Activated CD4-positive, alpha-beta memory T cell treated with anti-CD3 and anti-CD28 coated beads for 36 hours (primary cell): ENCODE measurements around the gene NECTIN1. TPM values are rescaled to one million over a fixed set of nuclear protein-coding genes. Genes with fewer than 3 reads are reported as not detected.
A peak's percentile ranks its signal among the peaks of the same experiment; 100 is the strongest.

Experiments used
- CTCF ChIA-PET: fragments of 350-600 bp; sonication (Branson Sonifier 250); formaldehyde crosslinking; loops from one replicate; lab custom pipeline; 2021; ENCODE audit warnings: antibody characterized with exemption, inconsistent platforms; lab: Charles Lee
- POLR2A ChIA-PET: fragments of 350-600 bp; sonication (Branson Sonifier 250); formaldehyde crosslinking; loops from one replicate; lab custom pipeline; 2021; ENCODE audit warnings: antibody characterized with exemption; lab: Charles Lee
- DNase-seq: peaks from one replicate; pipeline ENCODE4 v3.0.0-alpha.2; 2020
- H3K27ac Mint-ChIP-seq: one replicate; pipeline ENCODE4 v1.8.0; 2021; ENCODE audit warnings: mixed read lengths
- H3K27me3 Mint-ChIP-seq: one replicate; pipeline ENCODE4 v1.8.0; 2021; ENCODE audit warnings: mixed read lengths
- H3K36me3 Mint-ChIP-seq: one replicate; pipeline ENCODE4 v1.8.0; 2021; ENCODE audit warnings: mixed read lengths
- H3K4me1 Mint-ChIP-seq: one replicate; pipeline ENCODE4 v1.8.0; 2021; ENCODE audit warnings: low read depth, mixed read lengths
- H3K4me3 Mint-ChIP-seq: one replicate; pipeline ENCODE4 v1.8.0; 2021; ENCODE audit warnings: mild to moderate bottlenecking, mixed read lengths
- H3K9me3 Mint-ChIP-seq: one replicate; pipeline ENCODE4 v1.8.0; 2021; ENCODE audit warnings: mixed read lengths
- intact Hi-C: fragments of 100-400 bp; cut with micrococcal nuclease; formaldehyde crosslinking; loops from one replicate; pipeline ENCODE4 v1.15.1; 2023
- total RNA-seq, 2 experiments: library from RNA; stranded (reverse); gene quantifications; one replicate each; pipeline ENCODE4 v1.2.3, GENCODE V29; 2021

Gene NECTIN1
- total RNA-seq, 2 experiments from 2014 or later, result 2.0 to 2.4 TPM

GRCh38 chr11:119739975-119740374 is 11.0 kb upstream of the NECTIN1 start:
- H3K27me3 Mint-ChIP-seq, result peaks cover 44% of the 10 kb centered on the region
- no peak for DNase-seq
- peaks cover 9% of the 10 kb centered on the region for H3K4me1 Mint-ChIP-seq
- no peaks in the 10 kb centered on the region for H3K9me3 Mint-ChIP-seq
- CTCF ChIA-PET, result interaction anchor here (1.3 to 2.7 kb wide), 3 partner anchors 11 to 98 kb away, joined by 4 to 22 read pairs (median 9); partner anchors contain the start of gene NECTIN1
- POLR2A ChIA-PET, result no interaction called here
- H3K36me3 Mint-ChIP-seq, result no peaks in the 10 kb centered on the region
- intact Hi-C loops, result loop anchor here (2.0 kb wide), 1 partner anchor 73 kb away; no protein-coding TSS in a partner anchor
- no peak overlapping the region for H3K27ac Mint-ChIP-seq
- H3K4me3 Mint-ChIP-seq, result no peak overlapping the region

GRCh38 chr11:119739021-119739703 is 10.2 kb upstream of the NECTIN1 start:
- H3K27ac Mint-ChIP-seq, result no peak overlapping the region
- peaks cover 37% of the 10 kb centered on the region for H3K27me3 Mint-ChIP-seq
- CTCF ChIA-PET, result interaction anchor here (1.3 to 2.7 kb wide), 3 partner anchors 10 to 370 kb away, joined by 3 to 22 read pairs (median 9); partner anchors contain the start of gene NECTIN1
- DNase-seq, result no peak
- intact Hi-C loops, result no loop called here
- no peaks in the 10 kb centered on the region for H3K36me3 Mint-ChIP-seq
- no peaks in the 10 kb centered on the region for H3K9me3 Mint-ChIP-seq
- H3K4me1 Mint-ChIP-seq, result peaks cover 9% of the 10 kb centered on the region
- POLR2A ChIA-PET, result no interaction called here
- no peak overlapping the region for H3K4me3 Mint-ChIP-seq

- Mint-ChIP-seq H3K27ac (no peak overlapping the region), H3K9me3 (no peaks in the 10 kb centered on the region), H3K4me1 (peaks cover 9% of the 10 kb centered on the region), H3K36me3 (no peaks in the 10 kb centered on the region), H3K4me3 (no peak overlapping the region), H3K27me3 (peaks cover 34% of the 10 kb centered on the region)
- ChIA-PET CTCF (interaction anchor here (1.0 to 2.7 kb wide), 3 partner anchors 9 to 371 kb away, joined by 3 to 22 read pairs (median 6); partner anchors contain the start of gene NECTIN1), POLR2A (no interaction called here)
- intact Hi-C loops, result no loop called here
- DNase-seq, result no peak
Measured at GRCh38 chr11:119738059-119738439, 9.0 kb upstream of the NECTIN1 start.

- CTCF ChIA-PET, result interaction anchor here (0.6 to 1.0 kb wide), 2 partner anchors 8 to 80 kb away, joined by 4 to 6 read pairs; partner anchors contain the start of gene NECTIN1
- Mint-ChIP-seq H3K27ac (no peak overlapping the region), H3K4me1 (peaks cover 6% of the 10 kb centered on the region), H3K9me3 (no peaks in the 10 kb centered on the region), H3K27me3 (peaks cover 29% of the 10 kb centered on the region), H3K36me3 (no peaks in the 10 kb centered on the region), H3K4me3 (no peak overlapping the region)
- no peak for DNase-seq
- POLR2A ChIA-PET, result no interaction called here
- intact Hi-C loops, result no loop called here
Measured at GRCh38 chr11:119737366-119738058, 8.5 kb upstream of the NECTIN1 start.

- H3K36me3 Mint-ChIP-seq, result no peaks in the 10 kb centered on the region
- intact Hi-C loops, result no loop called here
- CTCF ChIA-PET, result no interaction called here
Measured at GRCh38 chr11:119734788-119735187, 5.8 kb upstream of the NECTIN1 start.

GRCh38 chr11:119730789-119731386 is 1.9 kb upstream of the NECTIN1 start:
- Mint-ChIP-seq H3K4me3 (no peak overlapping the region), H3K36me3 (no peaks in the 10 kb centered on the region), H3K9me3 (no peaks in the 10 kb centered on the region), H3K27me3 (peaks cover 17% of the 10 kb centered on the region), H3K27ac (no peak overlapping the region), H3K4me1 (peaks cover 16% of the 10 kb centered on the region)
- DNase-seq, result no peak
- POLR2A ChIA-PET, result no interaction called here
- intact Hi-C loops, result no loop called here
- CTCF ChIA-PET, result no interaction called here

More at GRCh38 chr11:119734788-119735187, 5.8 kb upstream of the NECTIN1 start:
- POLR2A ChIA-PET, result no interaction called here
- Mint-ChIP-seq H3K4me1 (peaks cover 6% of the 10 kb centered on the region), H3K27ac (no peak overlapping the region), H3K4me3 (no peak overlapping the region), H3K9me3 (no peaks in the 10 kb centered on the region), H3K27me3 (peaks cover 24% of the 10 kb centered on the region)
- no peak for DNase-seq

GRCh38 chr11:119729951-119730613 is 1.1 kb upstream of the NECTIN1 start:
- Mint-ChIP-seq H3K36me3 (no peaks in the 10 kb centered on the region), H3K9me3 (no peaks in the 10 kb centered on the region), H3K27me3 (peaks cover 13% of the 10 kb centered on the region), H3K27ac (peak overlapping the region; percentile 28), H3K4me3 (peak overlapping the region; percentile 70), H3K4me1 (peaks cover 16% of the 10 kb centered on the region)
- ChIA-PET POLR2A (no interaction called here), CTCF (interaction anchor here (0.7 to 2.0 kb wide), 31 partner anchors 7 to 409 kb away, joined by 3 to 22 read pairs (median 7); partner anchors contain the start of gene USP2)
- peak; percentile 27 for DNase-seq
- intact Hi-C loops, result loop anchor here (1.0 to 5.0 kb wide), 5 partner anchors 56 to 378 kb away; no protein-coding TSS in a partner anchor

GRCh38 chr11:119729581-119729927 is 554 bp upstream of the NECTIN1 start:
- ChIA-PET POLR2A (interaction anchor here (0.6 to 0.9 kb wide), 2 partner anchors 47 to 391 kb away, joined by 3 read pairs; no protein-coding TSS in a partner anchor), CTCF (interaction anchor here (0.7 to 2.0 kb wide), 37 partner anchors 8 to 408 kb away, joined by 3 to 22 read pairs (median 6); partner anchors contain the start of gene USP2)
- Mint-ChIP-seq H3K4me1 (peaks cover 16% of the 10 kb centered on the region), H3K4me3 (peak overlapping the region; percentile 70), H3K27ac (peak overlapping the region; percentile 28), H3K9me3 (no peaks in the 10 kb centered on the region), H3K27me3 (peaks cover 13% of the 10 kb centered on the region), H3K36me3 (no peaks in the 10 kb centered on the region)
- intact Hi-C loops, result loop anchor here (1.0 to 5.0 kb wide), 5 partner anchors 55 to 379 kb away; no protein-coding TSS in a partner anchor
- no peak for DNase-seq

GRCh38 chr11:119728211-119728626 is 781 bp downstream of the NECTIN1 start:
- ChIA-PET CTCF (interaction anchor here (0.7 to 2.0 kb wide), 3 partner anchors 64 to 380 kb away, joined by 3 to 11 read pairs (median 10); no protein-coding TSS in a partner anchor), POLR2A (no interaction called here)
- Mint-ChIP-seq H3K4me3 (peak overlapping the region; percentile 76), H3K27ac (no peak overlapping the region), H3K9me3 (no peaks in the 10 kb centered on the region), H3K27me3 (peaks cover 9% of the 10 kb centered on the region), H3K4me1 (peaks cover 16% of the 10 kb centered on the region), H3K36me3 (no peaks in the 10 kb centered on the region)
- DNase-seq, result peak; percentile 24
- intact Hi-C loops, result loop anchor here (2.0 to 5.0 kb wide), 2 partner anchors 246 to 287 kb away; no protein-coding TSS in a partner anchor

- POLR2A ChIA-PET, result no interaction called here
- H3K36me3 Mint-ChIP-seq, result no peaks in the 10 kb centered on the region
- intact Hi-C loops, result loop anchor here (2.0 to 5.0 kb wide), 2 partner anchors 245 to 287 kb away; no protein-coding TSS in a partner anchor
- H3K9me3 Mint-ChIP-seq, result no peaks in the 10 kb centered on the region
- CTCF ChIA-PET, result no interaction called here
- H3K4me3 Mint-ChIP-seq, result peak overlapping the region; percentile 76
- DNase-seq, result peak; percentile 34
- H3K27me3 Mint-ChIP-seq, result peaks cover 9% of the 10 kb centered on the region
- H3K4me1 Mint-ChIP-seq, result peaks cover 16% of the 10 kb centered on the region
- H3K27ac Mint-ChIP-seq, result no peak overlapping the region
Measured at GRCh38 chr11:119727523-119728151, 1.4 kb downstream of the NECTIN1 start.
